ENCODE measurements around the gene LHX4. TPM values are rescaled to one million over a fixed set of nuclear protein-coding genes. Genes with fewer than 3 reads are reported as not detected.

The LHX4 gene
- total and polyA plus RNA-seq, 2 of the 13 experiments (the other 11 are each of a cell fraction or from before 2014, with no cell fraction given) = 0.03 to 0.07 TPM

DNA sequence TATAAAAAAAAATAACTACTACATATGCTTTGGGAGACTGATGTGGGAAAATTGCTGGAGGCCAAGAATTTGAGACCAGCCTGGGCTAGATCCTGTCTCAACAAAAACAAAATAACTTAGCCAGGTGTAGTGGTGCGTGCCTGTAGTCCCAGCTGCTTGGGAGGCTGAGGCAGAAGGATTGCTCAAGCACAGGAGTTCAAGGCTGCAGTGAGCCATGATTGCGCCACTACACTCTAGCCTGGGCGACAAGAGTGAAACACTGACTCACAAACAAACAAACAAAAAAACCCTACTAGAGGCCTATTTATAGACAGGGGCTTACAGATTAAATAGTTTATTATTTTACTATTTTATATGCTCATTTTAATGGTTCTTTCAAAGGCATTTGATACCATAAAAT lies 80.0 kb downstream of the LHX4 start (continued):
- TF ChIP-seq, protein P1, sequence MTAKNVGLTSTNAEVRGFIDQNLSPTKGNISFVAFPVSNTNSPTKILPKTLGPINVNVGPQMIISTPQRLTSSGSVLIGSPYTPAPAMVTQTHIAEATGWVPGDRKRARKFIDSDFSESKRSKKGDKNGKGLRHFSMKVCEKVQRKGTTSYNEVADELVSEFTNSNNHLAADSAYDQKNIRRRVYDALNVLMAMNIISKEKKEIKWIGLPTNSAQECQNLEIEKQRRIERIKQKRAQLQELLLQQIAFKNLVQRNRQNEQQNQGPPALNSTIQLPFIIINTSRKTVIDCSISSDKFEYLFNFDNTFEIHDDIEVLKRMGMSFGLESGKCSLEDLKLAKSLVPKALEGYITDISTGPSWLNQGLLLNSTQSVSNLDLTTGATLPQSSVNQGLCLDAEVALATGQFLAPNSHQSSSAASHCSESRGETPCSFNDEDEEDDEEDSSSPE (CRISPR knock-in tag; IDR thresholded peaks at IDR 0.05) = no peak
- TF ChIP-seq, protein P2, sequence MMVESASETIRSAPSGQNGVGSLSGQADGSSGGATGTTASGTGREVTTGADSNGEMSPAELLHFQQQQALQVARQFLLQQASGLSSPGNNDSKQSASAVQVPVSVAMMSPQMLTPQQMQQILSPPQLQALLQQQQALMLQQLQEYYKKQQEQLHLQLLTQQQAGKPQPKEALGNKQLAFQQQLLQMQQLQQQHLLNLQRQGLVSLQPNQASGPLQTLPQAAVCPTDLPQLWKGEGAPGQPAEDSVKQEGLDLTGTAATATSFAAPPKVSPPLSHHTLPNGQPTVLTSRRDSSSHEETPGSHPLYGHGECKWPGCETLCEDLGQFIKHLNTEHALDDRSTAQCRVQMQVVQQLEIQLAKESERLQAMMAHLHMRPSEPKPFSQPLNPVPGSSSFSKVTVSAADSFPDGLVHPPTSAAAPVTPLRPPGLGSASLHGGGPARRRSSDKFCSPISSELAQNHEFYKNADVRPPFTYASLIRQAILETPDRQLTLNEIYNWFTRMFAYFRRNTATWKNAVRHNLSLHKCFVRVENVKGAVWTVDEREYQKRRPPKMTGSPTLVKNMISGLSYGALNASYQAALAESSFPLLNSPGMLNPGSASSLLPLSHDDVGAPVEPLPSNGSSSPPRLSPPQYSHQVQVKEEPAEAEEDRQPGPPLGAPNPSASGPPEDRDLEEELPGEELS (CRISPR knock-in tag; IDR thresholded peaks at IDR 0.05) = peak; percentile 83
- TF ChIP-seq HNRNPL (IDR thresholded peaks at IDR 0.05; ENCODE audit: low read depth, low read length) (no peak), NFE2L2 (IDR thresholded peaks at IDR 0.05; ENCODE audit: low read length) (no peak), FOSL1 (CRISPR knock-in tag; IDR thresholded peaks at IDR 0.05; ENCODE audit: borderline replicate concordance) (no peak), U2AF1 (optimal IDR thresholded peaks at IDR 0.05; ENCODE audit: low read depth, low read length) (no peak), ZNF337 (CRISPR knock-in tag; IDR thresholded peaks at IDR 0.05; ENCODE audit: borderline replicate concordance, low read depth) (no peak), KDM2A (CRISPR knock-in tag; IDR thresholded peaks at IDR 0.05; ENCODE audit: borderline replicate concordance, low read depth) (no peak), MEF2D (CRISPR knock-in tag; IDR thresholded peaks at IDR 0.05) (no peak), PPARG (CRISPR knock-in tag; conservative IDR thresholded peaks at IDR 0.05) (no peak), ZSCAN25 (CRISPR knock-in tag; IDR thresholded peaks at IDR 0.05) (no peak), KLF9 (CRISPR knock-in tag; IDR thresholded peaks at IDR 0.05; ENCODE audit: low read depth) (no peak), GATAD2A (CRISPR knock-in tag; IDR thresholded peaks at IDR 0.05) (peak; percentile 70), ZNF878 (CRISPR knock-in tag; IDR thresholded peaks at IDR 0.05) (no peak), NR3C1 (CRISPR knock-in tag; IDR thresholded peaks at IDR 0.05) (no peak)
- TF ChIP-seq, protein P3, sequence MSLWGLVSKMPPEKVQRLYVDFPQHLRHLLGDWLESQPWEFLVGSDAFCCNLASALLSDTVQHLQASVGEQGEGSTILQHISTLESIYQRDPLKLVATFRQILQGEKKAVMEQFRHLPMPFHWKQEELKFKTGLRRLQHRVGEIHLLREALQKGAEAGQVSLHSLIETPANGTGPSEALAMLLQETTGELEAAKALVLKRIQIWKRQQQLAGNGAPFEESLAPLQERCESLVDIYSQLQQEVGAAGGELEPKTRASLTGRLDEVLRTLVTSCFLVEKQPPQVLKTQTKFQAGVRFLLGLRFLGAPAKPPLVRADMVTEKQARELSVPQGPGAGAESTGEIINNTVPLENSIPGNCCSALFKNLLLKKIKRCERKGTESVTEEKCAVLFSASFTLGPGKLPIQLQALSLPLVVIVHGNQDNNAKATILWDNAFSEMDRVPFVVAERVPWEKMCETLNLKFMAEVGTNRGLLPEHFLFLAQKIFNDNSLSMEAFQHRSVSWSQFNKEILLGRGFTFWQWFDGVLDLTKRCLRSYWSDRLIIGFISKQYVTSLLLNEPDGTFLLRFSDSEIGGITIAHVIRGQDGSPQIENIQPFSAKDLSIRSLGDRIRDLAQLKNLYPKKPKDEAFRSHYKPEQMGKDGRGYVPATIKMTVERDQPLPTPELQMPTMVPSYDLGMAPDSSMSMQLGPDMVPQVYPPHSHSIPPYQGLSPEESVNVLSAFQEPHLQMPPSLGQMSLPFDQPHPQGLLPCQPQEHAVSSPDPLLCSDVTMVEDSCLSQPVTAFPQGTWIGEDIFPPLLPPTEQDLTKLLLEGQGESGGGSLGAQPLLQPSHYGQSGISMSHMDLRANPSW (CRISPR knock-in tag; IDR thresholded peaks at IDR 0.05; ENCODE audit: borderline replicate concordance) = no peak
- TF ChIP-seq, protein P4, sequence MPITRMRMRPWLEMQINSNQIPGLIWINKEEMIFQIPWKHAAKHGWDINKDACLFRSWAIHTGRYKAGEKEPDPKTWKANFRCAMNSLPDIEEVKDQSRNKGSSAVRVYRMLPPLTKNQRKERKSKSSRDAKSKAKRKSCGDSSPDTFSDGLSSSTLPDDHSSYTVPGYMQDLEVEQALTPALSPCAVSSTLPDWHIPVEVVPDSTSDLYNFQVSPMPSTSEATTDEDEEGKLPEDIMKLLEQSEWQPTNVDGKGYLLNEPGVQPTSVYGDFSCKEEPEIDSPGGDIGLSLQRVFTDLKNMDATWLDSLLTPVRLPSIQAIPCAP (CRISPR knock-in tag; IDR thresholded peaks at IDR 0.05; ENCODE audit: low read depth) = no peak
- TF ChIP-seq, protein P5, sequence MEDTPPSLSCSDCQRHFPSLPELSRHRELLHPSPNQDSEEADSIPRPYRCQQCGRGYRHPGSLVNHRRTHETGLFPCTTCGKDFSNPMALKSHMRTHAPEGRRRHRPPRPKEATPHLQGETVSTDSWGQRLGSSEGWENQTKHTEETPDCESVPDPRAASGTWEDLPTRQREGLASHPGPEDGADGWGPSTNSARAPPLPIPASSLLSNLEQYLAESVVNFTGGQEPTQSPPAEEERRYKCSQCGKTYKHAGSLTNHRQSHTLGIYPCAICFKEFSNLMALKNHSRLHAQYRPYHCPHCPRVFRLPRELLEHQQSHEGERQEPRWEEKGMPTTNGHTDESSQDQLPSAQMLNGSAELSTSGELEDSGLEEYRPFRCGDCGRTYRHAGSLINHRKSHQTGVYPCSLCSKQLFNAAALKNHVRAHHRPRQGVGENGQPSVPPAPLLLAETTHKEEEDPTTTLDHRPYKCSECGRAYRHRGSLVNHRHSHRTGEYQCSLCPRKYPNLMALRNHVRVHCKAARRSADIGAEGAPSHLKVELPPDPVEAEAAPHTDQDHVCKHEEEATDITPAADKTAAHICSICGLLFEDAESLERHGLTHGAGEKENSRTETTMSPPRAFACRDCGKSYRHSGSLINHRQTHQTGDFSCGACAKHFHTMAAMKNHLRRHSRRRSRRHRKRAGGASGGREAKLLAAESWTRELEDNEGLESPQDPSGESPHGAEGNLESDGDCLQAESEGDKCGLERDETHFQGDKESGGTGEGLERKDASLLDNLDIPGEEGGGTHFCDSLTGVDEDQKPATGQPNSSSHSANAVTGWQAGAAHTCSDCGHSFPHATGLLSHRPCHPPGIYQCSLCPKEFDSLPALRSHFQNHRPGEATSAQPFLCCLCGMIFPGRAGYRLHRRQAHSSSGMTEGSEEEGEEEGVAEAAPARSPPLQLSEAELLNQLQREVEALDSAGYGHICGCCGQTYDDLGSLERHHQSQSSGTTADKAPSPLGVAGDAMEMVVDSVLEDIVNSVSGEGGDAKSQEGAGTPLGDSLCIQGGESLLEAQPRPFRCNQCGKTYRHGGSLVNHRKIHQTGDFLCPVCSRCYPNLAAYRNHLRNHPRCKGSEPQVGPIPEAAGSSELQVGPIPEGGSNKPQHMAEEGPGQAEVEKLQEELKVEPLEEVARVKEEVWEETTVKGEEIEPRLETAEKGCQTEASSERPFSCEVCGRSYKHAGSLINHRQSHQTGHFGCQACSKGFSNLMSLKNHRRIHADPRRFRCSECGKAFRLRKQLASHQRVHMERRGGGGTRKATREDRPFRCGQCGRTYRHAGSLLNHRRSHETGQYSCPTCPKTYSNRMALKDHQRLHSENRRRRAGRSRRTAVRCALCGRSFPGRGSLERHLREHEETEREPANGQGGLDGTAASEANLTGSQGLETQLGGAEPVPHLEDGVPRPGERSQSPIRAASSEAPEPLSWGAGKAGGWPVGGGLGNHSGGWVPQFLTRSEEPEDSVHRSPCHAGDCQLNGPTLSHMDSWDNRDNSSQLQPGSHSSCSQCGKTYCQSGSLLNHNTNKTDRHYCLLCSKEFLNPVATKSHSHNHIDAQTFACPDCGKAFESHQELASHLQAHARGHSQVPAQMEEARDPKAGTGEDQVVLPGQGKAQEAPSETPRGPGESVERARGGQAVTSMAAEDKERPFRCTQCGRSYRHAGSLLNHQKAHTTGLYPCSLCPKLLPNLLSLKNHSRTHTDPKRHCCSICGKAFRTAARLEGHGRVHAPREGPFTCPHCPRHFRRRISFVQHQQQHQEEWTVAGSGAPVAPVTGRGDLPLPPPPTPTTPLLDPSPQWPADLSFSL (CRISPR knock-in tag; IDR thresholded peaks at IDR 0.05) = no peak
